ENCODE data around the gene RNU1-1.
"Not testable (repeated sequence)": the region's sequence is repeated elsewhere in the genome, so short reads cannot be mapped to it uniquely, and the experiment has no call there.

- TF ChIP-seq CTCF, EP300, POLR2A, POLR2AphosphoS5 (IDR thresholded peaks at IDR 0.05): not testable (repeated sequence)
Measured at GRCh38 chr1:16493731-16494130, 20.4 kb downstream of the RNU1-1 start.

All from stomach (tissue), 4 donors.